ENCODE data around the gene C14orf119. TPM values are rescaled to one million over a fixed set of nuclear protein-coding genes. Genes with fewer than 3 reads are reported as not detected.
A peak's percentile ranks its signal among the peaks of the same experiment; 100 is the strongest.

The C14orf119 gene
- total RNA-seq, 6 experiments from 2014 or later: 10.7 to 22.6 (median 14.1) TPM

- no peak for ATAC-seq
- intact Hi-C loops (cut with DNase I): loop anchor here in 1 of 2 donors (5.0 kb wide), 1 partner anchor 69 kb away; no protein-coding TSS in a partner anchor
- TF ChIP-seq CTCF (IDR thresholded peaks at IDR 0.05): no peak
- no peak for TF ChIP-seq POLR2A (IDR thresholded peaks at IDR 0.05)
- Histone ChIP-seq H3K4me1 (no peaks in the 10 kb centered on the region), H3K27ac (no peak within 1 kb of the TSS), H3K4me3 (no peak within 1 kb of the TSS), H3K27me3 (no peaks in the 10 kb centered on the region), H3K9me3 (no peaks in the 10 kb centered on the region), H3K36me3 (no peaks in the 10 kb centered on the region)
- 52% methylated on average over 3 of the region's 32 CpGs for WGBS (ENCODE audit: insufficient coverage, low coverage, low lambda C conversion rate, missing lambda C conversion rate)
- no peak for DNase-seq
These were observed 23.4 kb downstream of the C14orf119 start, which contains the start of gene CEBPE for GRCh38 chr14:23118506-23119362. Gene CEBPE (minus strand): TSS chr14:23119255. CDS start chr14:23119091, 164 bp downstream.

- Histone ChIP-seq H3K4me1 (no peaks in the 10 kb centered on the region), H3K36me3 (no peaks in the 10 kb centered on the region), H3K9me3 (no peaks in the 10 kb centered on the region), H3K27me3 (no peaks in the 10 kb centered on the region), H3K4me3 (no peak overlapping the region), H3K27ac (no peak overlapping the region)
- ATAC-seq (no peak), DNase-seq (no peak)
- intact Hi-C loops (cut with DNase I): loop anchor here in 1 of 2 donors (5.0 to 10.0 kb wide), 2 partner anchors 68 to 265 kb away; no protein-coding TSS in a partner anchor
- WGBS (ENCODE audit: insufficient coverage, low coverage, low lambda C conversion rate, missing lambda C conversion rate): 50% methylated on average over 8 of the region's 16 CpGs
- no peak for TF ChIP-seq CTCF (IDR thresholded peaks at IDR 0.05)
- TF ChIP-seq POLR2A (IDR thresholded peaks at IDR 0.05): no peak
These were observed 24.3 kb downstream of the C14orf119 start for GRCh38 chr14:23119363-23120327.

DNA sequence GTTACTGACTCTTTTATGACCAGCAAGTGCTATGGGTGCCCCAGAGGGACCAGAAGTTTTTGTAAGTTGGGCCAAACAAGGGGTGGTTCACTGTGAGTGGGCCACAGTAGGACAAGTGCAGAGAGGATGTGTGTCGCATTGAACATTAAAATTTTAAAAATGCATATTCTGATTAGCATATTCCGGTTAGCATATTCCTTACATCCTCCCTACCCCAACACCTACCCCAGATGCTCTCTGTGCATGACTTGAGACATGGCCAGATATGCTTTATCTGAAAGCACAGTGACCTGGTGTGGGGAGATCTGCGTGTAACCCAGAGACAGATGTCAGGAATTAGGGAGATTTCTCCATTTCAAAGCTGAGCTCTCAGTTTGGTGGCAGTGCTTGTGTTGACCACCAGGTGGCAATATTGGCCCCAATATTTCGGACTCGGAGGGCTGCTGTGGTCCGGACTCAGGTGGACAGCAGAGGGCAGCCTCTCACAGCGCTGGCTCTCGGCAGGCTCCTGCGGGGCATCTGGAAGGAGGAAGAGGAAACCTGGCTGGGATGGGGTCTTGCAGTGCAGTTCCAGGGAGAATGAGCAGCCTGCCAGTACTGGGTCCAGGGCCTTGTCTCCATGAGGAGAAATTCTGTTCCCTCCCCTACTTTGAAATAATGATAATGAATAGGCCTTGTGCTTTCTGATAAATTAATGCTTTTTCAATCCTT is 25.4 kb downstream of the C14orf119 start:
- 15% methylated on average over 9 of the region's 9 CpGs for WGBS (ENCODE audit: insufficient coverage, low coverage, low lambda C conversion rate, missing lambda C conversion rate)
- Histone ChIP-seq H3K27me3 (no peaks in the 10 kb centered on the region), H3K9me3 (no peaks in the 10 kb centered on the region), H3K4me3 (no peak overlapping the region), H3K4me1 (no peaks in the 10 kb centered on the region), H3K27ac (no peak overlapping the region), H3K36me3 (no peaks in the 10 kb centered on the region)
- TF ChIP-seq CTCF (IDR thresholded peaks at IDR 0.05) (peak; percentile 100), POLR2A (IDR thresholded peaks at IDR 0.05) (no peak)
- ATAC-seq (peak; percentile 96 to 99 (median 98)), DNase-seq (peak; percentile 89 to 91 (median 90))
- intact Hi-C loops (cut with DNase I): loop anchor here in 1 of 2 donors (10.0 kb wide), 1 partner anchor 264 kb away; no protein-coding TSS in a partner anchor

GRCh38 chr14:23121361-23121771 is 26.1 kb downstream of the C14orf119 start:
- intact Hi-C loops (cut with DNase I): loop anchor here in 1 of 2 donors (10.0 kb wide), 1 partner anchor 263 kb away; no protein-coding TSS in a partner anchor
- Histone ChIP-seq H3K4me1 (no peaks in the 10 kb centered on the region), H3K4me3 (no peak overlapping the region), H3K9me3 (no peaks in the 10 kb centered on the region), H3K27ac (no peak overlapping the region), H3K36me3 (no peaks in the 10 kb centered on the region), H3K27me3 (no peaks in the 10 kb centered on the region)
- 24% methylated on average over 6 of the region's 6 CpGs for WGBS (ENCODE audit: insufficient coverage, low coverage, low lambda C conversion rate, missing lambda C conversion rate)
- DNase-seq (peak in 1 of 3 donors; percentile 55), ATAC-seq (peak; percentile 39 to 47 (median 46))
- no peak for TF ChIP-seq CTCF (IDR thresholded peaks at IDR 0.05)
- TF ChIP-seq POLR2A (IDR thresholded peaks at IDR 0.05): no peak
